GM21526 (cell line): ENCODE results near the gene SPECC1L.

Experiments
- ATAC-seq: cut with Tn5 transposase; IDR thresholded peaks from one replicate; pipeline ENCODE4 v1.9.1; 2021; ENCODE audit warnings: moderate library complexity; ENCODE audit not compliant: unreplicated experiment, low FRiP score

SPECC1L gene

GRCh38 chr22:24392218-24392931 is 121.7 kb downstream of the SPECC1L start:
- no peak for ATAC-seq

GRCh38 chr22:24393012-24393559 is 122.5 kb downstream of the SPECC1L start:
- no peak for ATAC-seq

DNA sequence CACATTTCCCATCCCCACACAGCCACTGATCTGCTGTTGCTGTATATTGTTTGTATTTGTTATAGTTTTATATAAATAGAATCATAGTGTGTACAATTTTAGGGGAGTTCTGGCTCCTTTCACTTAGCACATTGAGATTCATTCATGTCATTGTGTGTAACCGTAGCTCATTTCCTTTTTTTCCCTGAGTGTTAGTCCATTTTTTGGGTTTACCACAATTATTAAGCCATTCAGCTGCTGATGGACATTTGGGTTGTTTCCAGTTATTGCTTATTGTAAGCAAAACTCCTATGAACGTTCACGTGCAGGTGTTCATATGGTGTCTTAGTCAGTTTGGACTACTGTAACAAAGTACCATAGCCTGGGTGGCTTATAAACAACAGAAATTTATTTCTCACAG is 123.2 kb downstream of the SPECC1L start:
- no peak for ATAC-seq

DNA sequence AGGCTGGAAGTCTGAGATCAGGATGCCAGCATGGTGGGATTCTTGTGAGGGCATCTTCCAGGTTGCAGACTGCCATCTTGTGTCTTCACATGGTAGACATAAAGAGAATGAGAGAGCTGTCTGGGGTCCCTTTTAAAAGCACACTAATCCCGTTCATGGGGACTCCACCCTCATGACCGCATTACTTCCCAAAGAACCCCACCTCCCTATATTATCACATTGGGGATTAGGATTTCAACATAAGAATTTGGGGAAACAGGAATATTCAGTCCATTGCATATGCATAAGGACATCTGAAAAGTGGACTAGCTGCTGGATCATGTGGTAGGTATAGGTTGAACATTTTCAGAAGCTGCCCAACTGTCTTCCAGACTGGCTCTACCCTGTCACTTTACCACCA is 123.6 kb downstream of the SPECC1L start:
- ATAC-seq = no peak

DNA sequence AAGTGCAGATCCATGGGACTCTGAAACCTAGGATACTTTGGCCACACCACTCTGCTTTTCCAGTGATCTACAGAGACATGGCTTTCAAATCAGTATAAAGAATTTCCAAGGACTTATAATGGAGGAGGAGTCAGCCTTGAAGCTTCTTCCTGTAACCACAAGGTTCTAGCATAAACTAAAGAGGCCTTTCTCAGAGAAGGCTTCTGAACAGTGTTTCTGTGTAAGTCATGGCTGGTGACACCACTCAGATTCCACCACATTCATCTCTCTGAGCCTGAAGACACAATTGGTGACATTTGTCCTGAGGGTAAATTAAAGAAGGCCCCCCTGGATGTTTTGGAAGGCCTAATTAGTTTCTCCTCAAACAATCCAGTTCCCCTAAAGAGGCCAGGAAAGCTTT is 127.8 kb downstream of the SPECC1L start:
- ATAC-seq = no peak

- ATAC-seq = no peak
These were observed 129.5 kb downstream of the SPECC1L start for GRCh38 chr22:24400034-24400725.

- no peak for ATAC-seq
These were observed 130.3 kb downstream of the SPECC1L start for GRCh38 chr22:24400726-24401596.

GRCh38 chr22:24401931-24402367 is 131.3 kb downstream of the SPECC1L start:
- ATAC-seq = no peak

DNA sequence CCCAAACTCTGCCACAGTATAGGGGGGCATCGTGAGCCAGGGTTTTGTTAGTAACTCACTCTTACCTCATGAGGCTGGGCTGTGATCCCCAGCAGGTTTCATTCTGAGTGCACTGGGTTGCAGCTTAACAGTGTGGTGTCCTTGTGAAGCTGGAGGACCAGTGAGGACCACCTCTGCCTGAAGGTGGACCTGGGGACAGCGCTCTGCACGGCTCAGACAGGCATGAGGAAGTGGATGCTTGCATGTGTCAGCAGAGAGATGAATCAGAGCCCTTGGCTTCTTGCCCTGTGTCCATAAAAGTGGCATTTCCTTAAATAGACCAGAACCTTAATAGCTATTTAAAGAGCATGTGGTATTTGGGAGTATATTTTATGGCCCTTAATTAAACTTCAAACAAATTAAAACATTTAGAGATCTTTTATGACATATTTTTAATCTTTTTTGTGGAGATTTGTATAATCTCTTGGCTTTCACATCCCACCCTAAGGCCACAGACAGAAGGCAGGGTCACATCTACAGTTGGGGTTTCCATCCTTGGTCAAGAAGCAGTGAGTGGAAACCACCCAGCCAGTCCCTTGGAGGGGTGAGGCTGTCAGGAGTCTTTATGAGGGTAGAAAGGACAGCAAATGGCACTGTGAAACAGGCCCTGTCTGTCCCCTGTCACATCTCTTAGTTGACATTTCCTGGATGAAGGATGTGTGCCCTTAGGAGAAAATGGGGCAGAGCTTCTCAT is 132.0 kb downstream of the SPECC1L start:
- no peak for ATAC-seq

DNA sequence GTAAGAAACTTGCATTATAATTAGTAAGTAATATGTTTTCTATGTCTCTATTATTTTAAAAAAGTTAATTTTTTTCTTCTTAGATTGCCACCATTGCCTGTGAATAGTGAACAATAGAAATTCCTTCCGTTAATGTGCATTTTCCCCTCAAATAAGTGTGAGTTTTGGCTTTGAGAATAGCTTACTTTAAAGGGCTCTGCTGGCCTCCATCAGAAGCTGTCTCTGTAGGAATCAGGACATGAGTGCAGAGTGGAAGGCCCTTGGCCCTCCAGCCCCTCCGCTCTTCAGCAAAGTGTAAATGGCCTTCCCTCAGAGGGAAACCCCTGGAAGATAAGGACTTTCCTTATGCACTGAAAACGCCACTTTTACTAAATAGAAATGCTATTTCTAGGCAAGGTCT is 132.7 kb downstream of the SPECC1L start:
- ATAC-seq = no peak

DNA sequence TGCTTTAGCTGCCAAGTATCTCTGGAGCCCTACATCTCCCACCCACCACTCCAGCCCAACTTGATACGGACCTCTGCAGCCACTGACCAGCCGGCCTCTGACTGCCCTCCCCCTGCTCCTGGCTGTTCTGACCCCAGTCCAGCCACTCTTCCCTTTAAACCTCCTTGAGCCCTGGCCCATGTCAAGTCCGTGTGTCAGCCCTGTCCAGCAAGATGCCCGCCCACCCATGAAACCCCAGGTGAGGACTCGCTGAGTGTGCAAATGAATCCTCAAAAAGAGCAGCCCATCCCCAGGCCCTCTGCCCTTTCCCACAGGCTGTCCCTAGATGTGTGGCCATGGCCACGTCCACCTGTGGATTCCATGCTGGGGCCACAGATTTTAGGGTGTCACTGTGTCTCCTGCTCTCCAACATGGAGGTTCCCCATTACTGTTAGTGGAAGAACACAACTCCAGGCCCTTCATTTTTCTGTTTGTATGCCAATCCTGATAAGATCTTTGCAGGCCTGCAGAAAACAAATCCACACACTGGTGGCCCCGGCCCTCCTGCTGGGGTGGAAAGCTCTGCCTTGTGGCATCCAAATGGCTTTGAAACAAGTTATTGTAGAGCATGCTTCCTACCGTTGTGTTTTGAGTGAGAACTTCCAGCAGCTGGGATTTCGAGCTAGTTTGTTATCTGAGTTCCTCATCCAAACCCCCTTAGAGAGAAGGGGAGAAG is 134.1 kb downstream of the SPECC1L start:
- ATAC-seq = no peak

DNA sequence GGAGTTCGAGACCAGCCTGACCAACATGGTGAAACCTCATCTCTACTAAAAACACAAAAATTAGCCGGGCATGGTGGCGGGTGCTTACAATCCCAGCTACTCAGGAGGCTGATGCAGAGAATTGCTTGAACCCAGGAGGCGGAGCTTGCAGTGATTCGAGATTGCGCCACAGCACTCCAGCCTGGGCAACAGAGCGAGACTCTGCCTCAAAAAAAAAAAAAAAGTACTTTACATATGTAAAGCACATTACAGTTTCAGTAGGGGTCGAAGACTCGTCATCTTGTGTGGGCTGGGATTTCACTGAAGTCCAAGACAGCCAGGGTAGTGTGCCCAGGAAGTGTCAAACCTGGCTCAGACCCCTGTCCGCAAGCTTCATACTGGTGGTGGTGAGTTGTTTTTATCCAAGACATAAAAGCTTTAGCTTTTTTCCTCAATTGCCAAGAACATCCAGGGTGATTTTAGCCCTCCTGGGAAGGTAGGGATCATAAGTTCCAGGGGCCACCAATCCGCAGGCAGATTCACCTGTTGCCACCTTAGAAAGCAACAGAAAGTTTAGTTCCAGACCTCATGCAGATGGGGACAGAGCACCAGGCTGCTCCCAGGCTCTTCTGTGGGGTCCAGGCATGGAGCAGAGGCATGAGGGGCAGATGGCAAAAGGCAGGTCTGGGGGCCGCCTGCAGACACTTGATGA is 135.1 kb downstream of the SPECC1L start:
- ATAC-seq = no peak

DNA sequence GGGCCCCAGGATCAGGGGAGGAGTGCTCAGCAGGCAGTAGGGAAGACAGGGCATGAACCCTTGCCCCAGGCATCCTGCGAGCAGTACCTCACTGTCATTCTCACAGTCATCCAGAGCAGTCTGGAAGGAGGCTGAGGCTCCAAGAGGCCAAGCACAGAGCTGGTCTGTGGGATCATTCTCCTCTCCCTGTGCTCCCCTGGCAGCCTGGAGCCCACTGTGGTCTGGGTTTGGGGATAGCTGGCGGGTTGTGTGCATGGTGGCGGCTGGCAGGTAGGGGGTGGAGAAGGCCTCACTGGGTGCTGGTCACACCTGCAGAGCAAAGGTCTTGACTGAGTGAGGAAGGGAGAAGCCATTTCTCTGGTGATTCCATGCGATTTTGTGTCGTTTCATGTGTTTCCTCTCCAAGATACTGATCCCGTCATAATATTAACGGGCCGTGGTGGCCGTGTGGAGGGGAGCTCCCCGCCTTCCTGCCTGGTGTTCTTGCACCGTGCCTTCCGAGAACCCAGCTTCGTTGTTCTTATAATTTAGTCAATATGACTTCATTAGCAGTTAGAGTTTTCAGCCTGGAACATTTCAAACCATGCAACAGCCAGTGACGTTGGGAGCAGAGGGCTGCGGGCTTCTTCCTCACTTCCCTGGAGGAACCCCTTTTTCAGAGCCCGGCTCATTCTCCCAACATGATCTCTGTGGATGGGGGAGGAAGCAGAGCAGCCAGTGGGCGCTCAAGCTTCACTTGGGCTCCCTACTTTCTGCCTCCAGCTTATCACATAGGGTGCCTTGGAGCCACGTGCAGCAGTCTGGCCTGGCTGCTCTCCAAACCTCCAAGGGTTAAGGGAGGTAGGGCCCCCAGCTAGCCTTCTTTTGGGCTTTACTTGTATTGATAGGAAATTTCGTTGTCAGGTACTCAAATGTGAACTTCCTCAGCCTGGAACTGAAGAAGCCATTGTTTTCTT is 136.0 kb downstream of the SPECC1L start:
- no peak for ATAC-seq

DNA sequence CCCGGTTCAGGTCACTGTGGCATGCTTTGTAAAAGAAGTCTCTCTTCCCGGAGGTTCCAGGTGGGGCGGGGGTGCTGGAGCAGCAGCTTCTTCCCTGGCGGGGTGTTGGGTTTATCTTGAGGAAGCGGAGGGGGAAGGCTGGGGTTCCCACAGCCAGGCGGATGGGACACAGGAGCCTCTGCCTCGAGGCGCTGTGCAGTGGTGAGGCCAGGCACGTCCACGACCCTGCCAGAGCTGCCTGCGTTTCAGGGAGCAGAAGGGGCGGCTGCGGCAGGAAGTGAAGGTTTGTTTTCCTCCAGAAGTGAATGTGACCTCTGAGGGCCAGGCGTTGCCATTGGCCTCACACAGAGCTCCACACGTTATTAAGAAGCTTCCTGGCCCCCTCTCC is 136.6 kb downstream of the SPECC1L start:
- no peak for ATAC-seq

DNA sequence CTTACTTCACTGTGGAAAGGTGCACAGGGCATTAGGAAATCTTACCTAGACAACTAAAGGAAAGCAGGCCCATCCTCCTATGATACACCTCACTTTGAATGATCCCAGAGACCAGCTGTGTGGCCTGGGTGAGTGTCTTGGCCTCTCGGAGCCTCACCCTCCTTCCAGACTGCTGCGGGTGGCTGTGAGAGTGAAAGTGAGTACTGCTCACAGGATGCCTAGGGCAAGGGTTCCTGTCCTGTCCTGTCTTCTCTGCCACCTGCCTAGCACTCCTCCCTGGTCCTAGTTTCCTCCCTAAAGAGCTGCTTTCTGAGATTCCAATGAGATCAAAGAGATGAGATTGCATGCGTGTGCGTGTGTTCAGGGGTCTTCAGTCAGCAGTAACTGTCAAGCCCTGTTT is 137.3 kb downstream of the SPECC1L start:
- ATAC-seq = no peak

DNA sequence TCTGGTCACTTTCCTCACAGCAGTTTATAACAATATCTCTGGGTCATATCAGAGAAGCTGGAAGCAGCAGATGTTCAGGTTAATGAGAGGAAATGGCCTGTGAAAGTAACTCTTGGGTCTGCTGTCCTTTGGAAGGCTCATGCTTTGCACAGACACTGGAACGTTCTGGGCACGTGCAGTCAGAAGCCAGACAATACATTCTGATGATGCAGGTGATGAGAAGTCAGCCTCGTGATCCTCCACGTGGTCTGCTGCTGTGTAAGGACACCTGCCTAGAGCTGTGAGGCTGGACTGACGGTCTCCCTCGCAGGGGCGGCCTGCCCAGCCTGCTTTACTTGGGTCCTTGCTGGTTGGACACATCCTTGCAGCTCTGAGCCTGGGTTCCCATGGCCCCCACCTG is 138.0 kb downstream of the SPECC1L start:
- ATAC-seq = no peak

DNA sequence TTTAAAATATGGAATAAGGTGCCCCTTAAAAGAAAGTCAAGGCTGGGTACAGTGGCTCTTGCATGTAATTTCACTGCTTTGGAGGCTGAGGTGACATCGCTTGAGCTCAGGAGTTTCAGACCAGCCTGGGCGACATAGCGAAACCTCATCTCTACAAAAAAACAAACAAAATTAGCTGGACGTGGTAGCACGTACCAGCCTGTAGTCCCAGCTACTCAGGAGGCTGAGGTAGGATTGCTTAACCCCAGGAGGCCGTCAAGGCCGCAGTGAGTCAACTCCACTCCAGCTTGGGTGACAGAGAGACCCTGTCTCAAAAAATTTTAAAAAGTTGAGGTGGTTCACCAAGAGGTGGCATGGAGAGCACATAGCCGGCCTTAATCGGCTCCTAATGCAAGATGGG is 139.1 kb downstream of the SPECC1L start:
- no peak for ATAC-seq
